BE2C (cell line): ENCODE results near the gene COL5A1.

Source experiments
- DNase-seq: peaks from one replicate; pipeline ENCODE4 v3.0.0-alpha.2; 2020
- H3K27me3 ChIP-seq: fragments of 250-450 bp; sonication (Bioruptor Pico); 2 replicates; pipeline ENCODE4 v1.5.1; 2020; ENCODE audit warnings: mild to moderate bottlenecking
- H3K36me3 ChIP-seq: fragments of 250-450 bp; sonication (Bioruptor Pico); 2 replicates; pipeline ENCODE4 v1.5.1; 2020; ENCODE audit warnings: mild to moderate bottlenecking
- H3K4me1 ChIP-seq: fragments of 250-450 bp; sonication (Bioruptor Pico); 2 replicates; pipeline ENCODE4 v1.5.1; 2020
- H3K4me3 ChIP-seq: 2 replicates; pipeline ENCODE4 v1.5.1; 2011; ENCODE audit warnings: low read depth, low read length
- H3K9me3 ChIP-seq: fragments of 250-450 bp; sonication (Bioruptor Pico); 2 replicates; pipeline ENCODE4 v1.5.1; 2020
- CTCF ChIP-seq: IDR thresholded peaks from 2 replicates; pipeline ENCODE4 v1.5.1; 2012; ENCODE audit warnings: mild to moderate bottlenecking, low read depth, low read length

COL5A1 gene

GRCh38 chr9:134677743-134678142 is 36.1 kb downstream of the COL5A1 start:
- Histone ChIP-seq H3K4me3 (no peak overlapping the region), H3K27me3 (no peaks in the 10 kb centered on the region), H3K36me3 (no peaks in the 10 kb centered on the region), H3K9me3 (no peaks in the 10 kb centered on the region), H3K4me1 (no peaks in the 10 kb centered on the region; the same call in 1 of the 2 replicates)
- DNase-seq: no peak
- TF ChIP-seq CTCF: no peak

GRCh38 chr9:134678206-134678605 is 36.6 kb downstream of the COL5A1 start:
- no peak for TF ChIP-seq CTCF
- DNase-seq: no peak
- Histone ChIP-seq H3K4me1 (no peaks in the 10 kb centered on the region; the same call in 1 of the 2 replicates), H3K36me3 (no peaks in the 10 kb centered on the region), H3K9me3 (no peaks in the 10 kb centered on the region), H3K27me3 (no peaks in the 10 kb centered on the region), H3K4me3 (no peak overlapping the region)

GRCh38 chr9:134678666-134679443 is 37.3 kb downstream of the COL5A1 start:
- no peak for DNase-seq
- TF ChIP-seq CTCF: no peak
- Histone ChIP-seq H3K9me3 (no peaks in the 10 kb centered on the region), H3K36me3 (no peaks in the 10 kb centered on the region), H3K27me3 (no peaks in the 10 kb centered on the region), H3K4me1 (no peaks in the 10 kb centered on the region; the same call in 1 of the 2 replicates), H3K4me3 (no peak overlapping the region)

GRCh38 chr9:134679616-134680392 is 38.2 kb downstream of the COL5A1 start:
- H3K36me3 ChIP-seq: no peaks in the 10 kb centered on the region
- TF ChIP-seq CTCF: no peak
- no peak overlapping the region for H3K4me3 ChIP-seq
- no peak for DNase-seq
- H3K4me1 ChIP-seq: no peaks in the 10 kb centered on the region; the same call in 1 of the 2 replicates
- H3K27me3 ChIP-seq: no peaks in the 10 kb centered on the region
- no peaks in the 10 kb centered on the region for H3K9me3 ChIP-seq

- H3K9me3 ChIP-seq: no peaks in the 10 kb centered on the region
- no peaks in the 10 kb centered on the region; the same call in 1 of the 2 replicates for H3K4me1 ChIP-seq
- H3K27me3 ChIP-seq: no peaks in the 10 kb centered on the region
- DNase-seq: no peak
- H3K36me3 ChIP-seq: no peaks in the 10 kb centered on the region
- no peak for TF ChIP-seq CTCF
- no peak overlapping the region for H3K4me3 ChIP-seq
Observed at GRCh38 chr9:134680393-134681060, 38.9 kb downstream of the COL5A1 start.
